SK-N-MC (cell line): ENCODE measurements around the gene CLC.
"Not testable (repeated sequence)": the region's sequence is repeated elsewhere in the genome, so short reads cannot be mapped to it uniquely, and the experiment has no call there.

ENCODE experiments used
- DNase-seq: peaks from one replicate; pipeline ENCODE4 v3.0.0-alpha.2; 2011; ENCODE audit warnings: low read depth, low spot score
- H3K27ac ChIP-seq: fragments of 200-600 bp; sonication (generic); 2 replicates; pipeline ENCODE4 v1.5.1; 2016; ENCODE audit warnings: mixed run types
- H3K36me3 ChIP-seq: fragments of 200-600 bp; sonication (generic); 2 replicates; pipeline ENCODE4 v1.6.1; 2017; ENCODE audit warnings: antibody characterized with exemption, low read length, mixed read lengths; ENCODE audit not compliant: insufficient read depth
- H3K4me3 ChIP-seq: fragments of 200-600 bp; sonication (generic); 2 replicates; pipeline ENCODE4 v1.5.1; 2016
- H3K9ac ChIP-seq: fragments of 200-600 bp; sonication (generic); 2 replicates; pipeline ENCODE4 v1.8.0; 2017; ENCODE audit warnings: mixed run types, mixed read lengths; ENCODE audit not compliant: insufficient read length
- H3K9me3 ChIP-seq: fragments of 200-600 bp; sonication (generic); 2 replicates; pipeline ENCODE4 v1.6.1; 2017; ENCODE audit warnings: low read depth, mild to moderate bottlenecking, antibody characterized with exemption, low read length, moderate library complexity, mixed read lengths
- EZH2 ChIP-seq: fragments of 200-600 bp; sonication (generic); IDR thresholded peaks from one replicate; pipeline ENCODE4 v1.6.1; 2017; ENCODE audit warnings: antibody characterized with exemption
- FOXP2 ChIP-seq: optimal IDR thresholded peaks from 2 replicates; pipeline ENCODE3; 2011; ENCODE audit warnings: mild to moderate bottlenecking, moderate library complexity; ENCODE audit not compliant: insufficient read depth; ENCODE audit errors: extremely low read length, control extremely low read depth
- POLR2AphosphoS5 ChIP-seq: IDR thresholded peaks from 2 replicates; pipeline ENCODE4 v1.6.1; 2012; ENCODE audit warnings: mild to moderate bottlenecking, low read depth, low read length, borderline replicate concordance

Gene CLC

DNA sequence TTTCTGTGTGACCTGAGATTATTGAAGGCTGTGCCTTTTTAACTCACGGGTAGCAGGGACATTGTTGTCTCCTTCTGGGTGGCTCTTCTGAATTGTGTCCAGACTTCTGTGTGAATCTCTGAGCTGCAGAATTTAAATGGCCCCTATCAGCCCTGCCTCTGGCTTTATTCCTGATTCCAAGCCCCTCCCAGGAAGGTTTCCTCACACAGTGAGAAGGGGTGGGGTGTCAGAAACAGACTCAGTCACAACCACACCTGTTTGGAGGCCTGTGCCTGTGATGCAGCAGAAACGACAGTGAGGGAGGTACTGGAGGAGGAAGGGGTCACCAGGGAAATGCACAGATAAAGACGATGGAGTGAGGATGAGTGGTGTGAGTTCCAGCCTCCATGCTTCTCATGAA is at the start of gene CLC:
TSS of gene CLC (minus strand) at position 139 of the 400 bp plus-strand sequence. CDS start at position 62, 77 bp downstream.
- Histone ChIP-seq H3K9ac (no peak within 1 kb of the TSS), H3K9me3 (no peaks in the 10 kb centered on the region)
- DNase-seq: no peak

DNA sequence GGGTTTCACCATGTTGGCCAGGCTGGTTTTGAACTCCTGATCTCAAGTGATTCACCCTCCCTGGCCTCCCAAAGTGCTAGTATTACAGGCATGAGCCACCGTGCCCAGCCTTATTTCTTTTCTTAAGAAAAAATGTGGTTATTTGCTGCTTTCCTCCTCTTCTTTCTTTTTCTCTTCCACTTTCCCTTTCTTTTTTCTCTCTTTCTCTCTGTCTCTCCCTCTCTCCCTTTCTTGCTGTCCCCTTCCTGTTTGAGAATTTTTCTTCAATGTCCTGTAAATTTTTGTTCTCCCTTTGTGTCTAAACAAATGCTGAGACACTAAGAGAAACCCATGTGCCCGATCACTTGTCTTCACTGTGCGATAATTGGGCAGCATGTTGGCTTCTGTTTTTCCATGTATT is 43.1 kb upstream of the CLC start:
- TF ChIP-seq POLR2AphosphoS5 (no peak), EZH2 (no peak), FOXP2 (no peak)
- H3K27ac ChIP-seq: no peak overlapping the region
- no peak for DNase-seq

More for the DNA sequence above, at the start of gene CLC:
- no peak within 1 kb of the TSS for H3K4me3 ChIP-seq
- H3K27ac ChIP-seq: no peak within 1 kb of the TSS
- no peak for TF ChIP-seq FOXP2
- no peak for TF ChIP-seq POLR2AphosphoS5
- TF ChIP-seq EZH2: no peak
- H3K36me3 ChIP-seq: no peaks in the 10 kb centered on the region

GRCh38 chr19:39778763-39779162 is 40.9 kb upstream of the CLC start, which contains the start of gene LEUTX:
TSS of gene LEUTX (plus strand) at chr19:39778854. CDS start at chr19:39778921, 67 bp downstream.
- DNase-seq: no peak
- H3K4me3 ChIP-seq: no peak within 1 kb of the TSS
- no peak within 1 kb of the TSS for H3K9ac ChIP-seq
- TF ChIP-seq POLR2AphosphoS5 (no peak), FOXP2 (no peak), EZH2 (no peak)
- H3K9me3 ChIP-seq: no peaks in the 10 kb centered on the region
- H3K27ac ChIP-seq: no peak within 1 kb of the TSS
- no peaks in the 10 kb centered on the region for H3K36me3 ChIP-seq

More for the DNA sequence above, 43.1 kb upstream of the CLC start:
- Histone ChIP-seq H3K9me3 (no peaks in the 10 kb centered on the region), H3K4me3 (no peak overlapping the region), H3K36me3 (no peaks in the 10 kb centered on the region), H3K9ac (no peak overlapping the region)

- Histone ChIP-seq H3K4me3 (no peak overlapping the region), H3K27ac (no peak overlapping the region), H3K9me3 (no peaks in the 10 kb centered on the region), H3K9ac (no peak overlapping the region), H3K36me3 (no peaks in the 10 kb centered on the region)
- no peak for DNase-seq
- no peak for TF ChIP-seq FOXP2
- no peak for TF ChIP-seq EZH2
- TF ChIP-seq POLR2AphosphoS5: no peak
These were observed 31.0 kb upstream of the CLC start for GRCh38 chr19:39768786-39769185.

- H3K36me3 ChIP-seq: no peaks in the 10 kb centered on the region
- H3K4me3 ChIP-seq: no peak overlapping the region
- H3K9ac ChIP-seq: no peak overlapping the region
- no peaks in the 10 kb centered on the region for H3K9me3 ChIP-seq
- H3K27ac ChIP-seq: no peak overlapping the region
- no peak for DNase-seq
- TF ChIP-seq EZH2 (no peak), FOXP2 (no peak)
These were observed 30.5 kb upstream of the CLC start for GRCh38 chr19:39768334-39768733.

DNA sequence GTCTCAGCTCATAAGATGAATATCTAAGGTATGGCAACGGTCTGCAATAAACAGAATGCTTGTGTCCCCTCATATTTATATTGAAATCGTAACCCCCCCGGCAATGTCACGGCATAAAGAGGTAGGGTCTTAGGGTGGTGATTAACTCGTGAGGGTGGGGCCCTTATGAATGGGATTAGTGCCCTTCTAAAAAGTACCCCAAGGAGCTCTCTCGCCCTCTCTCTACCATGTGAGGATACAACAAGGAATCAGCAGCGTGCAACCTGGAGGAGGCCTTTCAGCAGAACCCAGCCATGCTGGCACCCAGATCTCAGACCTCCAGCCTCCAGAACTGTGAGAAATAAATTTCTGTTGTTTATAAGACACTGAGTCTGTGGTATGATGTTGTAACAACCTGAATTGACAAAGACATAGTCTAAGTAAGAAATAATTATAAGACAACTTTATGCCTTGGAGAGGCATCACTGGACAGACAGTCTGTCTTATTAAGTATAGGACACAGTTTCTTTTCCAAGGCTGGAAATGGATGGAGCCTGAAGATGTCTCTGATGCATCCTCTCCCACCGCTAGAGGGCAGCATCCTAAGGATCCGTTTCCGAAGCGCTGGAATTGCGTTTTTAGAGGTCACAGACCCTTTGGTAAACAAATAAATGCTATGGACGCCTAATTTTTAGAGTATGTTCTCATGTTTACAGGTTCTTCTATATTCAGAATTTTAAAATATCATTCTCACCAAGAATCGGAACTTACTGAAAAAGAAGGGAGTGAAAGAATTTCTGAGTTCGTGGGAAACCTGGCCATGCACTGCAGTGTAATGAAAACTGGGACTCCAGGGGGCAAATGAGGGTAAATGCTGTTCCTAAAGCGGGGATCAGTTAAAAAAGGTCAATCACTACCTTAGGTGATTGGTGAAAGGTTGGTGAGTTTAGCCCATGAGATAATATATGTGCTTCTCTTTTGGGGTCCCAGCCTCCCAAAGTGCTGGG is 27.6 kb upstream of the CLC start:
- Histone ChIP-seq H3K9me3 (no peaks in the 10 kb centered on the region), H3K27ac (no peak overlapping the region), H3K9ac (no peak overlapping the region), H3K4me3 (no peak overlapping the region; the same call in 1 of the 2 replicates), H3K36me3 (no peaks in the 10 kb centered on the region)
- DNase-seq: no peak
- TF ChIP-seq EZH2 (no peak), POLR2AphosphoS5 (no peak), FOXP2 (no peak)

- H3K9ac ChIP-seq, H3K36me3 ChIP-seq, H3K27ac ChIP-seq, H3K4me3 ChIP-seq, DNase-seq, H3K9me3 ChIP-seq: not testable (repeated sequence)
These were observed 24.0 kb upstream of the CLC start for GRCh38 chr19:39761851-39762250.

- H3K4me3 ChIP-seq: no peak overlapping the region
- H3K9me3 ChIP-seq: no peaks in the 10 kb centered on the region
- H3K9ac ChIP-seq: no peak overlapping the region
- no peaks in the 10 kb centered on the region for H3K36me3 ChIP-seq
- no peak overlapping the region for H3K27ac ChIP-seq
- DNase-seq: no peak
- TF ChIP-seq POLR2AphosphoS5: no peak
- no peak for TF ChIP-seq EZH2
- TF ChIP-seq FOXP2: no peak
These were observed 21.8 kb upstream of the CLC start for GRCh38 chr19:39759457-39760184.

- no peak overlapping the region for H3K4me3 ChIP-seq
- TF ChIP-seq POLR2AphosphoS5 (no peak), EZH2 (no peak), FOXP2 (no peak)
- H3K27ac ChIP-seq: no peak overlapping the region
- H3K36me3 ChIP-seq: no peaks in the 10 kb centered on the region
- no peak for DNase-seq
- H3K9me3 ChIP-seq: no peaks in the 10 kb centered on the region
- no peak overlapping the region for H3K9ac ChIP-seq
These were observed 17.1 kb upstream of the CLC start for GRCh38 chr19:39754971-39755370.
